Osteoblast (primary cell): ENCODE measurements around the gene EIF2AK3. TPM values are rescaled to one million over a fixed set of nuclear protein-coding genes. Genes with fewer than 3 reads are reported as not detected.

Source experiments
- DNase-seq: peaks from one replicate; pipeline ENCODE4 v3.0.0; 2011; ENCODE audit warnings: low spot score, mixed read lengths; ENCODE audit not compliant: insufficient read length; ENCODE audit errors: missing footprints
- H2AFZ ChIP-seq: 2 replicates; pipeline ENCODE4 v1.6.0; 2011; ENCODE audit warnings: mild to moderate bottlenecking, low read length
- H3K27ac ChIP-seq: 2 replicates; pipeline ENCODE4 v1.5.1; 2011; ENCODE audit warnings: mild to moderate bottlenecking, low read depth, low read length, moderate library complexity
- H3K27me3 ChIP-seq: 2 replicates; pipeline ENCODE4 v1.6.0; 2012; ENCODE audit warnings: mild to moderate bottlenecking, control low read depth, inconsistent platforms, low read length, moderate library complexity; ENCODE audit not compliant: insufficient read depth
- H3K36me3 ChIP-seq: 2 replicates; pipeline ENCODE4 v1.5.1; 2011; ENCODE audit warnings: mild to moderate bottlenecking, low read length, control low read depth, moderate library complexity; ENCODE audit not compliant: insufficient read depth
- H3K4me1 ChIP-seq: 2 replicates; pipeline ENCODE4 v1.5.1; 2011; ENCODE audit warnings: mild to moderate bottlenecking, low read length, control low read depth, moderate library complexity; ENCODE audit not compliant: insufficient read depth
- H3K4me2 ChIP-seq: 2 replicates; pipeline ENCODE4 v1.6.0; 2011; ENCODE audit warnings: mild to moderate bottlenecking, low read length; ENCODE audit not compliant: insufficient read depth
- H3K4me3 ChIP-seq: fragments of 200-600 bp; sonication (generic); 3 replicates; pipeline ENCODE4 v1.5.1; 2012; ENCODE audit warnings: mild to moderate bottlenecking, low read length, inconsistent platforms; ENCODE audit not compliant: insufficient read depth
- H3K79me2 ChIP-seq: 2 replicates; pipeline ENCODE4 v1.6.0; 2012; ENCODE audit warnings: mild to moderate bottlenecking, low read length, control low read depth, inconsistent platforms; ENCODE audit not compliant: insufficient read depth
- H3K9me3 ChIP-seq: 2 replicates; pipeline ENCODE4 v1.5.1; 2011; ENCODE audit warnings: low read depth, low read length, control low read depth
- H4K20me1 ChIP-seq: 2 replicates; pipeline ENCODE4 v1.6.0; 2012; ENCODE audit warnings: mild to moderate bottlenecking, low read length, control low read depth; ENCODE audit not compliant: insufficient read depth
- total RNA-seq: library from RNA; depleted of rRNA; stranded (reverse); fragments of >200 nt; gene quantifications from 2 replicates; pipeline ENCODE4 v1.2.3, GENCODE V29; 2012
- TF ChIP-seq, protein P1 (sequence below): IDR thresholded peaks from 2 replicates; pipeline ENCODE4 v1.5.1; 2011; ENCODE audit warnings: mild to moderate bottlenecking, low read depth, low read length, moderate library complexity; ENCODE audit errors: extremely low read depth

Gene EIF2AK3
- total RNA-seq, 1 donor = 25.7 TPM

DNA sequence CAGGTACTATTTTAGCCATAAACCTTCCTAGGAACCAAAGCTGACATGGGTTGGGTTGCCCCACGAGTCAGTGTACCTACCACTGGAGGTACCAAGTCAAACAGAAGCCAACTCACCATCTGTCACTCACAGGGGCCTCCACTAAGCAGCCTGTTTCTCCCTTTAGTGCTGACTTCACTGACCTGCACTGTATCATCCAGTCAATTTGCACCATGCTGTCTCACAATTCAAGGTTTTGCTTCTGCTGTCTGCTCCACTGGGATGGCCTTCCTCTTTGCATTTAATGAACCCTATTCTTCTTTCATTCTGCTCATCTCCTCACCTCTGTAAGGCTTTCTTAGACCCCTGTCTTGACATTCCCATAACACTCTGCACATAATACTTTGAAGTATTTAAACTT lies 47.2 kb downstream of the EIF2AK3 start:
- H3K79me2 ChIP-seq = no peaks in the 10 kb centered on the region
- no peaks in the 10 kb centered on the region for H3K27me3 ChIP-seq
- H3K36me3 ChIP-seq = peaks cover 73% of the 10 kb centered on the region
- H3K27ac ChIP-seq = no peak overlapping the region
- no peaks in the 10 kb centered on the region for H4K20me1 ChIP-seq
- H3K4me3 ChIP-seq = no peak overlapping the region
- H3K9me3 ChIP-seq = no peaks in the 10 kb centered on the region
- no peak overlapping the region for H3K4me2 ChIP-seq
- H3K4me1 ChIP-seq = no peaks in the 10 kb centered on the region
- H2AFZ ChIP-seq = no peak overlapping the region
- no peak for DNase-seq
- TF ChIP-seq, protein P1, sequence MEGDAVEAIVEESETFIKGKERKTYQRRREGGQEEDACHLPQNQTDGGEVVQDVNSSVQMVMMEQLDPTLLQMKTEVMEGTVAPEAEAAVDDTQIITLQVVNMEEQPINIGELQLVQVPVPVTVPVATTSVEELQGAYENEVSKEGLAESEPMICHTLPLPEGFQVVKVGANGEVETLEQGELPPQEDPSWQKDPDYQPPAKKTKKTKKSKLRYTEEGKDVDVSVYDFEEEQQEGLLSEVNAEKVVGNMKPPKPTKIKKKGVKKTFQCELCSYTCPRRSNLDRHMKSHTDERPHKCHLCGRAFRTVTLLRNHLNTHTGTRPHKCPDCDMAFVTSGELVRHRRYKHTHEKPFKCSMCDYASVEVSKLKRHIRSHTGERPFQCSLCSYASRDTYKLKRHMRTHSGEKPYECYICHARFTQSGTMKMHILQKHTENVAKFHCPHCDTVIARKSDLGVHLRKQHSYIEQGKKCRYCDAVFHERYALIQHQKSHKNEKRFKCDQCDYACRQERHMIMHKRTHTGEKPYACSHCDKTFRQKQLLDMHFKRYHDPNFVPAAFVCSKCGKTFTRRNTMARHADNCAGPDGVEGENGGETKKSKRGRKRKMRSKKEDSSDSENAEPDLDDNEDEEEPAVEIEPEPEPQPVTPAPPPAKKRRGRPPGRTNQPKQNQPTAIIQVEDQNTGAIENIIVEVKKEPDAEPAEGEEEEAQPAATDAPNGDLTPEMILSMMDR = no peak

- no peak for DNase-seq
- Histone ChIP-seq H2AFZ (no peak overlapping the region), H3K79me2 (peaks cover 11% of the 10 kb centered on the region), H3K9me3 (no peaks in the 10 kb centered on the region), H3K27me3 (no peaks in the 10 kb centered on the region), H3K4me3 (no peak overlapping the region), H3K36me3 (peaks cover 54% of the 10 kb centered on the region), H3K27ac (no peak overlapping the region), H4K20me1 (no peaks in the 10 kb centered on the region), H3K4me1 (no peaks in the 10 kb centered on the region), H3K4me2 (no peak overlapping the region)
- TF ChIP-seq, protein P1 = no peak
These were observed 51.6 kb downstream of the EIF2AK3 start for GRCh38 chr2:88575630-88576029.

DNA sequence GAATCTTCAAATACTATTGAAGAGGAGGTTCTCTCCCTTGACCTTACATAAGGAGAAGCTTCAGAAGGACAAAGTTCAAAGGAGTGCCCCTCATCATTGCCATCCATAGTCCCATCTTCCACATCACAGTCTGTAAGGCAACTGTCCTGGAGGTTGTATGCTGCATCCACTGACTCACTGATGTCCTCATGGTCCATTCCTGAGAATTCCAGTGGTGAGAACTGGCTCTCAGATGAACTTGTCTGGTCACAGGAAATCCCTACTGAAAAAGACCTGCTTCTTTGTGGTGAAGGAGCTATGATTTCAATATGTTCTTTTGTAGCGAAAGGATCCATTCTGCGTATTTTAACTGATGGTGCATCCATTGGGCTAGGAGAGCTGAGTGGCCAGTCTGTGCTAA lies 52.2 kb downstream of the EIF2AK3 start:
- Histone ChIP-seq H3K27ac (no peak overlapping the region), H3K27me3 (no peaks in the 10 kb centered on the region), H3K79me2 (peaks cover 11% of the 10 kb centered on the region), H3K4me3 (no peak overlapping the region), H3K36me3 (peaks cover 54% of the 10 kb centered on the region), H3K4me1 (no peaks in the 10 kb centered on the region), H3K4me2 (no peak overlapping the region), H2AFZ (no peak overlapping the region), H4K20me1 (no peaks in the 10 kb centered on the region), H3K9me3 (no peaks in the 10 kb centered on the region)
- no peak for DNase-seq
- TF ChIP-seq, protein P1 = no peak

GRCh38 chr2:88574445-88574844 lies 52.8 kb downstream of the EIF2AK3 start:
- TF ChIP-seq, protein P1 = no peak
- Histone ChIP-seq H4K20me1 (no peaks in the 10 kb centered on the region), H3K79me2 (peaks cover 11% of the 10 kb centered on the region), H3K27me3 (no peaks in the 10 kb centered on the region), H2AFZ (no peak overlapping the region), H3K4me2 (no peak overlapping the region), H3K36me3 (peaks cover 49% of the 10 kb centered on the region), H3K4me1 (no peaks in the 10 kb centered on the region), H3K27ac (no peak overlapping the region), H3K4me3 (no peak overlapping the region), H3K9me3 (no peaks in the 10 kb centered on the region)
- DNase-seq = no peak
